ENCODE results near the gene CHST11.

CHST11 gene

DNA sequence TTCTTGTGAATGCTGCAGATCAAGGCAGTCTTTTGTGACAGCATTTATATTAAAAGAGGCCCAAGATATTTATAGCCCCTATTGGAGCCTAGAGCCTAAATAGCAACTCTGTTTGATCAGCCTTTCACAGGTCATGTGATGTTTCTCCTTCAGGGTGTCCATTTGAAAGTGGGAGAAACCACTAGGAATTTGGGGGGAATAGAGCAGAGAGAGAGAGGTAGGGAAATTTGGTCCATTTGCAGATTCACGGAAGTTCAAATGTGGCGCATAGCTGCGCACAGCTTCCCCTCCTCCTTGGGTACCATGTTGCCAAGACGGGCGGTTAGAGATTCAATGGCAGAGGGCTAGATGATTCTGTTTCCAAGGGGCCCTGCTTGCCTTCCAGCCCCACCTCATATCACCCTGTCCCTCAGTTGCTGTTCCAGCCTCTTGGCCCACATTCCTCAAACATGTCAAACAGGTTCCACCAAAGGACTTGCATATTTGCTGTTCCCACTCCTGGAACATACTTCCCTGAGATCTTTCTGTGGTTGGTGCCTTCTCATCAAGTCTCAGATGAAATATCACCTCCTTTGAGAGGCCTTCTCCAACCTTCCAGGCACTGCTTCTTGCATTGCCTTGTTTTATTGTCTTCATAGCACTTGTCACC is 220.8 kb downstream of the CHST11 start:
- no peak for DNase-seq
- Histone ChIP-seq H3K27ac (ENCODE audit: low read length) (peak overlapping the region; percentile 3), H4K20me1 (ENCODE audit: insufficient read depth, low read length) (peaks cover 90% of the 10 kb centered on the region), H2AFZ (ENCODE audit: low read depth, low read length) (no peak overlapping the region), H3K4me3 (ENCODE audit: low read depth in 1 of 2, low read length in 2 of 2) (no peak overlapping the region), H3K9ac (ENCODE audit: low read depth, low read length) (no peak overlapping the region), H3K79me2 (ENCODE audit: insufficient read depth, low read length) (peaks cover 99% of the 10 kb centered on the region), H3K36me3 (ENCODE audit: insufficient read depth, low read length) (peaks cover 31% of the 10 kb centered on the region), H3K9me3 (ENCODE audit: insufficient read depth, low read length, severe bottlenecking) (no peaks in the 10 kb centered on the region), H3K27me3 (ENCODE audit: insufficient read depth, low read length, poor library complexity) (no peaks in the 10 kb centered on the region), H3K4me2 (ENCODE audit: insufficient read depth, low read length) (no peak overlapping the region), H3K4me1 (ENCODE audit: insufficient read depth, low read length) (peaks cover 74% of the 10 kb centered on the region)
- TF ChIP-seq, protein P1, sequence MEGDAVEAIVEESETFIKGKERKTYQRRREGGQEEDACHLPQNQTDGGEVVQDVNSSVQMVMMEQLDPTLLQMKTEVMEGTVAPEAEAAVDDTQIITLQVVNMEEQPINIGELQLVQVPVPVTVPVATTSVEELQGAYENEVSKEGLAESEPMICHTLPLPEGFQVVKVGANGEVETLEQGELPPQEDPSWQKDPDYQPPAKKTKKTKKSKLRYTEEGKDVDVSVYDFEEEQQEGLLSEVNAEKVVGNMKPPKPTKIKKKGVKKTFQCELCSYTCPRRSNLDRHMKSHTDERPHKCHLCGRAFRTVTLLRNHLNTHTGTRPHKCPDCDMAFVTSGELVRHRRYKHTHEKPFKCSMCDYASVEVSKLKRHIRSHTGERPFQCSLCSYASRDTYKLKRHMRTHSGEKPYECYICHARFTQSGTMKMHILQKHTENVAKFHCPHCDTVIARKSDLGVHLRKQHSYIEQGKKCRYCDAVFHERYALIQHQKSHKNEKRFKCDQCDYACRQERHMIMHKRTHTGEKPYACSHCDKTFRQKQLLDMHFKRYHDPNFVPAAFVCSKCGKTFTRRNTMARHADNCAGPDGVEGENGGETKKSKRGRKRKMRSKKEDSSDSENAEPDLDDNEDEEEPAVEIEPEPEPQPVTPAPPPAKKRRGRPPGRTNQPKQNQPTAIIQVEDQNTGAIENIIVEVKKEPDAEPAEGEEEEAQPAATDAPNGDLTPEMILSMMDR (IDR thresholded peaks at IDR 0.05; ENCODE audit: borderline replicate concordance, extremely low read depth, low read length, poor library complexity, severe bottlenecking) = no peak
- TF ChIP-seq EZH2 (IDR thresholded peaks at IDR 0.05; ENCODE audit: borderline replicate concordance, low read depth, low read length, severe bottlenecking) = no peak
- ATAC-seq (ENCODE audit: insufficient read depth, low read depth) = no peak

DNA sequence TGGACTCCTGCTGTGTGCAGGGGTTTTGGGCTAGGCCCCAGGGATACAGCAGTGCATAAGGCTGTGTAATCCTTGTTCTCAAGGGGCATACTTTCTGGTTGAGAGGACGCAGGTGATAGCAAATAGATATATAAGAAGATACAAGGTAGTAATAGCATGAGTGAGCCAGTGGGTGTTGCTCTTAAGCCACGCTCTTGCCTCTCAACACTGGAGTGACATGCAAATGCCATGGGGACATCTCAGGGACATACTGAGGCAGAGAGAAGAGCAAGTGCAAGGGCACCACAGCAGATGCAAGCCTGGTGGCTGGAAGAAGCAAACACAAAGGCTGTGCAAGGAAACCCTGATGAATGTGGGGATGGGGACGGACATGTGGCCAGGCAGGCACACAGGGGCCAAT is 223.3 kb downstream of the CHST11 start:
- Histone ChIP-seq H3K36me3 (ENCODE audit: insufficient read depth, low read length) (peaks cover 21% of the 10 kb centered on the region), H2AFZ (ENCODE audit: low read depth, low read length) (no peak overlapping the region), H3K27me3 (ENCODE audit: insufficient read depth, low read length, poor library complexity) (no peaks in the 10 kb centered on the region), H3K4me1 (ENCODE audit: insufficient read depth, low read length) (peaks cover 91% of the 10 kb centered on the region), H3K79me2 (ENCODE audit: insufficient read depth, low read length) (peaks cover 99% of the 10 kb centered on the region), H3K27ac (ENCODE audit: low read length) (peak overlapping the region; percentile 69), H3K9me3 (ENCODE audit: insufficient read depth, low read length, severe bottlenecking) (no peaks in the 10 kb centered on the region), H3K4me2 (ENCODE audit: insufficient read depth, low read length) (peak overlapping the region; percentile 43), H3K9ac (ENCODE audit: low read depth, low read length) (0 out of 2 replicates have a peak overlapping the region, but pooled peaks have one; percentile 2), H4K20me1 (ENCODE audit: insufficient read depth, low read length) (peaks cover 87% of the 10 kb centered on the region), H3K4me3 (ENCODE audit: low read depth in 1 of 2, low read length in 2 of 2) (no peak overlapping the region; a peak in 1 of 4 replicates)
- ATAC-seq (ENCODE audit: insufficient read depth, low read depth) (peak; percentile 64), DNase-seq (peak; percentile 64)
- no peak for TF ChIP-seq EZH2 (IDR thresholded peaks at IDR 0.05; ENCODE audit: borderline replicate concordance, low read depth, low read length, severe bottlenecking)
- TF ChIP-seq, protein P1 (IDR thresholded peaks at IDR 0.05; ENCODE audit: borderline replicate concordance, extremely low read depth, low read length, poor library complexity, severe bottlenecking) = peak; percentile 72

DNA sequence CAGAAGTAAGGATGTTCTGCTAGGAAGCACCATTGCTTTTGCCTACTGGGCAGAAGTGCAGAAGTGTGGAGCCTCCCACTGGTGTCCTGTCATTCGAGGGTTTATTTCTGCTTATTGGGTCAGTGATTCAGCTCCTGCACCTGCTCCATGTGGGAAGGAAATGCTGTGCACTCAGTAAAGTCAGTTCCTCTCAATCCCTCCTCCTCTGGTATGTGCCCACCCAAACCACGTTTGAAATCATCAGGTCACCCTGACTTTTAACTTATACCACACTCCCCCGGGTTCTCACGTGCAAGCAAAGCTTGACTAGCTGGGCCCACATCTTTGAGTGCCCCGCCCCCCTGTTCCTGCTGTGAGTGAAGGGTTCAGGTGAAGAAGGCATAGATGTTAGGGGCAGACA is 223.7 kb downstream of the CHST11 start:
- H3K4me2 ChIP-seq (ENCODE audit: insufficient read depth, low read length) = peak overlapping the region; percentile 43
- TF ChIP-seq EZH2 (IDR thresholded peaks at IDR 0.05; ENCODE audit: borderline replicate concordance, low read depth, low read length, severe bottlenecking) = no peak
- TF ChIP-seq, protein P1 (IDR thresholded peaks at IDR 0.05; ENCODE audit: borderline replicate concordance, extremely low read depth, low read length, poor library complexity, severe bottlenecking) = no peak
- H3K4me3 ChIP-seq (ENCODE audit: low read depth in 1 of 2, low read length in 2 of 2) = no peak overlapping the region; a peak in 1 of 4 replicates
- no peak overlapping the region for H2AFZ ChIP-seq (ENCODE audit: low read depth, low read length)
- H4K20me1 ChIP-seq (ENCODE audit: insufficient read depth, low read length) = peaks cover 85% of the 10 kb centered on the region
- H3K9ac ChIP-seq (ENCODE audit: low read depth, low read length) = 0 out of 2 replicates have a peak overlapping the region, but pooled peaks have one; percentile 2
- H3K9me3 ChIP-seq (ENCODE audit: insufficient read depth, low read length, severe bottlenecking) = no peaks in the 10 kb centered on the region
- DNase-seq (peak; percentile 68), ATAC-seq (ENCODE audit: insufficient read depth, low read depth) (peak; percentile 54)
- peaks cover 19% of the 10 kb centered on the region for H3K36me3 ChIP-seq (ENCODE audit: insufficient read depth, low read length)
- H3K79me2 ChIP-seq (ENCODE audit: insufficient read depth, low read length) = peaks cover 99% of the 10 kb centered on the region
- no peaks in the 10 kb centered on the region for H3K27me3 ChIP-seq (ENCODE audit: insufficient read depth, low read length, poor library complexity)
- peaks cover 93% of the 10 kb centered on the region for H3K4me1 ChIP-seq (ENCODE audit: insufficient read depth, low read length)
- H3K27ac ChIP-seq (ENCODE audit: low read length) = peak overlapping the region; percentile 69

Measured in DND-41 (cell line).